Body of pancreas (tissue), 4 donors: Measurements from ENCODE around the gene DYSF.

Experiments used
- POLR2A ChIP-seq, 3 donors: fragments of 450-650 bp; IDR thresholded peaks; one replicate each; pipeline ENCODE4 v1.6.1; 2016; ENCODE audit warnings: antibody characterized with exemption in 3 of 3, mild to moderate bottlenecking in 2 of 3
- TF ChIP-seq, protein P1 (sequence below), 7 experiments: fragments of 450-650 bp in 4 of 7; fragments of 200-600 bp in 3 of 7; sonication (generic) in 3 of 7; IDR thresholded peaks; one replicate each; pipeline ENCODE4 v1.5.1; 2016 to 2019; ENCODE audit warnings: antibody characterized with exemption in 7 of 7

DNA sequence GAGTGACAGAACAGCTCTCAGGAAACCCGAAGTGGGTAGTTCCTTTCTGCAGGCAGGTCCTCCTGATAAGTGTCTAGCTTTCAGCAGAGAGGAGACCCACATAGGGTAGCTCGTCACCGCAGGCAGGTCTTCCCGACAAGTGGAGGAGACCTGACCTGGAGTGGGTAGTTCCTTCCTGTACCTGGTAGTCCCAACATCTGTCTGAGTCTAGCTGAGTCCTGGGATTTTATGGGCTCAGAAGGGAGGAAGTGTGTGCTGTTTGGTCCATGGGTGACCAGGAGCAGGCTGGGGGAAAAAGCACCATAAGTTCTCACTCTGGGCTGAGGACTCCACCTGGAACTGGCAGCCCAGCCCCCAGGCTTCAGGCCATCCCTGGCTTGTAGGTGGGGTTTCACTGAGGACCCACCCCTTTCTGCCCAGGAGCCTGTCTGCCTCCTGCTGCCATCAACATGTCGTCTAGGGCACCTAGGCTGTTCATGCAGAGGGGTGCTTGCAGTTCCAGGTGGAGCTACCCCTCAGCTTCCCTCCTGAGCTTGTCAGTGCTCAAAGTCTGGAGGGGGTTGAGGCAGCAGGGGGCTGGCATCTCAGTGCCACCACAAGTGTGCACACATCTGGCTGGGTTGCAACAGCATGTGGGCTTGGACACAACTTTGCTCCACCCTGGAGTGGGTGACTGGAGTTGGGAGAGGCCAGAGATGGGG lies 9.4 kb downstream of the DYSF start:
- TF ChIP-seq POLR2A (IDR thresholded peaks at IDR 0.05), result no peak
- TF ChIP-seq, protein P1, sequence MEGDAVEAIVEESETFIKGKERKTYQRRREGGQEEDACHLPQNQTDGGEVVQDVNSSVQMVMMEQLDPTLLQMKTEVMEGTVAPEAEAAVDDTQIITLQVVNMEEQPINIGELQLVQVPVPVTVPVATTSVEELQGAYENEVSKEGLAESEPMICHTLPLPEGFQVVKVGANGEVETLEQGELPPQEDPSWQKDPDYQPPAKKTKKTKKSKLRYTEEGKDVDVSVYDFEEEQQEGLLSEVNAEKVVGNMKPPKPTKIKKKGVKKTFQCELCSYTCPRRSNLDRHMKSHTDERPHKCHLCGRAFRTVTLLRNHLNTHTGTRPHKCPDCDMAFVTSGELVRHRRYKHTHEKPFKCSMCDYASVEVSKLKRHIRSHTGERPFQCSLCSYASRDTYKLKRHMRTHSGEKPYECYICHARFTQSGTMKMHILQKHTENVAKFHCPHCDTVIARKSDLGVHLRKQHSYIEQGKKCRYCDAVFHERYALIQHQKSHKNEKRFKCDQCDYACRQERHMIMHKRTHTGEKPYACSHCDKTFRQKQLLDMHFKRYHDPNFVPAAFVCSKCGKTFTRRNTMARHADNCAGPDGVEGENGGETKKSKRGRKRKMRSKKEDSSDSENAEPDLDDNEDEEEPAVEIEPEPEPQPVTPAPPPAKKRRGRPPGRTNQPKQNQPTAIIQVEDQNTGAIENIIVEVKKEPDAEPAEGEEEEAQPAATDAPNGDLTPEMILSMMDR (IDR thresholded peaks at IDR 0.05), result no peak
